Measurements from ENCODE around the gene SOX6. TPM values are rescaled to one million over a fixed set of nuclear protein-coding genes. Genes with fewer than 3 reads are reported as not detected.

SOX6 gene
- polyA plus RNA-seq, 3 donors = 19.5 to 22.4 (median 20.9) TPM

DNA sequence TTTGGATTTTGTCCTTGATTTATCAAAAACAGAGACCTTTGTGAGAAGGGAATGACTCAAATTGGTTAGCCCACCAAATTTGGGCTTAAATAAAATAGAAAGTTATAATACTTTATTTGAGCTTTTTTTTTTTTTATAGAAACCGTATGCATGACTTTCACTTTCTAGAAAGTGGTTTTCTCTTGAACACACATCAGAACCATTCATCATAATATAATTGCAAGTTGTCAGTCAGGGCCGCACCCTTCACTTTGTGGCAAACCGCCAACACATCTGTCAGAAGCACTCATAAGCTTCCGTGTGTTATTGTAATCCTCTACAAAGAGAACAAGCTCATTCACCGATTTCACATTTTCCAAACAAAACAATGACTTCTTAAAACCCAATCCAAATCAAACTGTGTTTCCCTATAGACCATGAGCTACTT is 76.1 kb downstream of the SOX6 start:
- DNase-seq (ENCODE audit: low read depth in 3 of 3, low spot score in 2 of 3) = no peak

DNA sequence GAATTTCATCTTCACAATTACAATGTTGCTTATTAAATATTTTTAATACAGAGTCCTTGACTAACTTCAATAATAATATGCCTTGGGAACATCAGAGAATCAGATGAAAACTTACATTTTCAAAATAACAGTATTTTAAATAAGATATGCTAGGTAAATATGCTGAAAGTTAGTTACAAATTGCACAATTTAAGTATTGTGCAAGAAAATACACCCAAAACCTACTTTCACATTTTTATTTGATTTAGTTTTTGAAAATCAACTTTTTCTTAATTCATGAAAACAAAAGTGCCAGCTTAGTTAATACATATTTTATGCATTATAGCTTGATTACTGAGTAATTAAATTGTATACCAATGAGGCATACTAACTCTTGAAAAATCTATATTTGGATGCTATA is 76.8 kb downstream of the SOX6 start:
- no peak for DNase-seq (ENCODE audit: low read depth in 3 of 3, low spot score in 2 of 3)

DNA sequence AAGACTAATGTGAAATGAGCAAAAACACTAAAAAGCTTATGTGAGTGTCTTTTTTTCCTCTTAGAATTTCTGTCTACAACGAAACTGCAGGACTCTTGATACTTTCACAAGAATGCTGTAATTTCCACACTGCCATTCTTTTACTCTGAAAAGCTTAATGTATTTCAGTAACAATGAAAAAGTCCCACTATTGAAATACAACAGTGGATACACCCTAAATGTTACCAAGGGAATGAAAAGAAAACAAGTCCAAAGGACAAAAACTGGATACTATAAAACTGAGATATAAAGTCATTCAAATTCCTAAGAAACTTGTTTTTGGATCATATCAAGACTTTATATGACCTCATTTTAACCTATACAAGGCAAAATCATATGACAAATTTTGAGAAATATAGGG is 77.4 kb downstream of the SOX6 start:
- DNase-seq (ENCODE audit: low read depth in 3 of 3, low spot score in 2 of 3) = no peak

DNA sequence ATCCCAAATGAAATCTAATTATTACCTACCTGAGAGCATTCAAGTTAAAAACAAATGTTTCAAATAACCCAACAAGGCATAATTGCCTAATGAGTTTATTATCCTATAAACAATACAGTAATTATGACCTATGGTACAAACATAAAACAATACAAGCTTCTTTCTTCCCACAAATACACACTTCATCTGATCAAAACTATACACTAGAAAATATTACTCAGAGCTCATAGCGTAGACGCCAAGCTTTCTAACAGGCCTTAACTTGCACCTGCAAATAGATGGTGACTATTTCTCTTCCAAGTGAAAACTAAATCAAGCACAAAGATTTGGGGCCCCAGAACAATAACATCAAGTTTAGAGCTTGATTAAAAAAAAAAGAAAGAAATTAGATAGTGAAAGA is 78.1 kb downstream of the SOX6 start:
- no peak for DNase-seq (ENCODE audit: low read depth in 3 of 3, low spot score in 2 of 3)

DNA sequence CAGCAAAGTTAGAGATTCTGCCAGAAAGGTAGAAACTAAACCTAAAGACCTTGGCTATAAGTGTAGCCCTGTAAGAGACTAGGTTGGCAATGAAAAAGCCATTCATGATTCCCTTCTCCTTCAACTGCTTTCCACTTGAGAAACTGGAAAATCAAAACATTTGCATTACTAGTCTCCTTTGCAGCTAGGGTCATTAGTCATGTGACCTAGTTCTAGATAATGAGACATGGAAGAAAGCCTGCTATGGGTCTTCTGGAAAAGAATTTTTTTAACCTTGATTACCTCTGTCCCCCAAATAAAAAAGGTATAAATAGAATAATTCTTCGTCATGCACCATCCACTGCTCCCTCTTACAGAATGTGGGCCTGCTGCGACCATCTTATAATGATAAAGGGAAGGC is 80.1 kb downstream of the SOX6 start:
- no peak for DNase-seq (ENCODE audit: low read depth in 3 of 3, low spot score in 2 of 3)

DNA sequence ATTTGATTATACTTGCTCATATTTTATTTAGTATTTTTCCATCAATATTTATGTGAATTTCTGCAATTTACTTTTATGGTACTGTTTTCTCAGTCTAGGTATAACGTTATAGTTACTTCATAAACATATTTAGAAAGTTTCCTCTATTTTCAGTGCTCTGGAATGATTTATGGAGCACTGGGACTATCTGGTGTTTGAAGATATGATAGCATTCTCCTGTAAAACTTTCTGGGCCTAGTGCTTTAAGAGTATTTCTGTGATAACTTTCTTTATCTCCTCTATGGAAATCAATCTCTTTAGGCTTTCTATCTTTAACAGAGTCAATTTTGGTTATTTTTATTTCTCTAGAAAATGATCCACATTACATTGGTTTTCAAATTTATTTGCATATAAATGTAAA is 85.1 kb downstream of the SOX6 start:
- DNase-seq (ENCODE audit: low read depth in 3 of 3, low spot score in 2 of 3) = no peak

DNA sequence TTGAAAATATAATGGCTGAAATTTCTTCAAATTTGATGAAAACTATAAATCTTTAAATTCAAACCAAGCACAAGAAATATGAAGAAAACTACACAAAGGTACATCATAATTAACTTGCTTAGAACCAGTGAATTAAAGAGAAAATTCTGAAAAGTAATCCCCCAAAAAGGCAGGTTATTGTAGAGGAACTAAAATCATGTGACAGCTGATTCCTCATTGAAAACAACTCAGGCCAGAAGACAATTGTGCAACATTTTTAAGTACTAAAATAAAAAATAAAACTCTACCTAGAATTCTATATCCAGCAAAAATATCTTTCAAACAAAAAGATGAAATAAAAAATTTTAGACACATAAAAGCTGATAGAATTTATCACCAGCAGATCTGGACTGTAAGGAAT is 90.3 kb downstream of the SOX6 start:
- DNase-seq (ENCODE audit: low read depth in 3 of 3, low spot score in 2 of 3) = no peak

DNA sequence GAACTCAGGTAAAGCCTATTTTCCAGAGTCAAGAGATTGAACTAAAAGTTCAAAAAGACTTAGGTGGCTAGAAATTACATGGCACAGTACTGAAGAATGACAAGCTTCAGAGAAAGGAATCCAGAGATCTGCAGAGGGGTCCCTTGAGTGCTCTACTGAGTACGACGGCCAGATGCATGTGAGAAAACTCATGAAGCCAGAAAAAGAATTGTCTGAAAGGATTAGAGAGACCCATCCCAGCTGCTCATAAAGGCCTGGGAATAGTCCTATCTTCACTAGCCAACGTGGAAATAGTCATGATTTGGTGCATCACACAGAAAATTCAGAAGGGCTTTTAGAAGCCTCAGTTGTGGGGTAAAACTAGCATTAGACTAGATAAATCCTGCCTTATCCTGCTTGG is 91.3 kb downstream of the SOX6 start:
- no peak for DNase-seq (ENCODE audit: low read depth in 3 of 3, low spot score in 2 of 3)

DNA sequence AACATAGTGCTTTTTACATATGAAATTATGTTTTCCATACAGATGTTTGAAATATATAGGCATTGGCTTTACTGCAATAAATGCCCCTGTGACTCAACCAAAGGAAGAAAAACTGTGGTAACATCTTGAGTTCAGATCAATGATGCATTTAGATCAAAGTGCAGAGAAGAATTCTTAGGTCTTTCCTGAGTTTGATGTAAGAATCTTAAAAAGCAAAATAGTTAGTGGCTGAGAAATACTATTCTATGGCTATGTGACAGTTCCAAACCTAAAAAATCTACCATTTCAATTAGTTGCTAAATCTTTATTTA is 93.7 kb downstream of the SOX6 start:
- DNase-seq (ENCODE audit: low read depth in 3 of 3, low spot score in 2 of 3) = no peak

DNA sequence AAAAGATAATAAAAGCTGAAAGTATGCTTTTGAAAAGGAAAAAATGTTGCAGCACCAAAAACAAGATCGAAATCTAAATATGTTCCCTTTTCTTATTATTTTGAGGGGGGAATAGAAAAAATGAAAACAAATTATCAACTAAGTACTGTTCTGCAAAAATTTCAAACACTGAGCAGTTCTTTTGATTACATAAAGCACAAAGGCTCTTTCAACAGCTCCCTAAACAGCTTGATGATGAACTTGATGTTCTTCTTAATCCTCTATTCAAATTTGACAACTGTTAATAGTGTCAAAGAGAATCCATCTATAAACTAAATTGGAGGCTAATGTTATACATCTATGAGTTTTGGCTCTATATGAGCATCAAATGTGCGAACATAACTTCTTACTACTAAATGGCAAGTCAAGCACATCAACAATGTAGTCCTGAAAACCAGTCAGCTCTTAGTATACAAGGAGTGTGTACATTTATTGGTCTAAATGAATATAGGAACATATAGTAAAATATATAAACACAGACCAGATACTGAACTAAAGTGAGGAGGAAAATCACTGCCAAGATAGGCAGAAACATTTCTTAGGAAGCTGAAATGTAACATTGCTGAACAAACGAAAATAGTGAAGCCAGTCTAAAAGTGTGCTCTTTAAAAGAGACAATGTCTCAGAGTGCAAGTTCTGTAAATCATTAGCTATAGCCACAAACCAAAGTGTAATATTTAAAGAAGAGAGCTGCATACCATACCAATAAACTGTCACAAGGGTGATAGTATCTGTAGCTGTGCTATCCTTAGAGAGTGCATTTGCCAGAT is 94.3 kb downstream of the SOX6 start:
- no peak for DNase-seq (ENCODE audit: low read depth in 3 of 3, low spot score in 2 of 3)

DNA sequence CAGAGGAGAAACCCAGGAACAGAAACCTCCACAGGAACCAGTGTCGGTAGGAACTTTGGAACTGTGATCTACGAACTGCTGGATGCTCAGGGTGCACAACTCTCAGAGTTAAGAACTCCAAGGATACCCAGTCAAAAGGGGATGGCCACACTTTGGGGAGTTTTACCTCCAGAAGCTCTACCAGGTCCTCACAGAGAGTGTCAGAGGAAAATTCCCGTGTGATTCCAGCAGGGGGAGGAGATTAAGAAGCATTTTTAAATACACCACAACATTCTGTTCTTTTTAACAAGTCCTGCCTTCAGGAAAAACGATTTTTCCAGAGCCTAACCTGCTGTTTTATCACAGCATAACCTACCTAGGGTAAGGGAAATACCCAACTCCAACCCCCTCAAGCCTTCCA is 104.0 kb downstream of the SOX6 start:
- no peak for DNase-seq (ENCODE audit: low read depth in 3 of 3, low spot score in 2 of 3)

DNA sequence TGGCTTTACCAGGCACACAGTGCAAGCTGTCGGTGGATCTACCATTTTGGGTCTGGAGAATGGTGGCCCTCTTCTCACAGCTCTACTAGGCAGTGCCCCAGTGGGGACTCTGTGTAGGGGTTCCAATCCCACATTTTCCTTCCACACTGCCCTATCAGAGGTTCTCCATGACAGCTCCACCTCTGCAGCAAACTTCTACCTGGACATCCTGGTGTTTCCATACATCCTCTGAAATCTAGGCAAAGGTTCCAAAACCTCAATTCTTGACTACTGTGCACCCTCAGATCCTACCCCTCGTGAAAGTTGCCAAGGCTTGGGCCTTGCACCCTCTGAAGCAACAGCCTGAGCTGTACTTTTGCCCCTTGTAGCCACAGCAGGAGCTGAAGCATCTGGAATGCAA is 108.1 kb downstream of the SOX6 start:
- no peak for DNase-seq (ENCODE audit: low read depth in 3 of 3, low spot score in 2 of 3)

DNA sequence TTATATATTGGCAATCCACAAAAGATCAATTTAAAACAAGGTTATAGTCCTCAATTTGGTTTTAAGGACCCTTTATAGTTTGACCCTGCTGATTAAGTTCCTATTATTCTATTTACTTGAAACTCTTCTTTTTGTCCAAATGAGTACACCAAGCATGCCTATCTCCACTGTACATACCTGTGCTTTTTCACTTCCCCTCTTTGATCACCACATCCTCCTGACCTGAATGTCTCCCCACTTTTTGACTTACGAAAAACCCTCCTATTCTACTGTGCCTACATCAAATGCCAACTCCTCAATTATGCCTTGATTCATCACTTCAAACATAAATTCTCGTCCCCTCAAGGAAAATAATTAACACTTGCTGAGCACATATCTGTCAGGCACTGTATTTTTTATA is 113.5 kb downstream of the SOX6 start:
- DNase-seq (ENCODE audit: low read depth in 3 of 3, low spot score in 2 of 3) = no peak

DNA sequence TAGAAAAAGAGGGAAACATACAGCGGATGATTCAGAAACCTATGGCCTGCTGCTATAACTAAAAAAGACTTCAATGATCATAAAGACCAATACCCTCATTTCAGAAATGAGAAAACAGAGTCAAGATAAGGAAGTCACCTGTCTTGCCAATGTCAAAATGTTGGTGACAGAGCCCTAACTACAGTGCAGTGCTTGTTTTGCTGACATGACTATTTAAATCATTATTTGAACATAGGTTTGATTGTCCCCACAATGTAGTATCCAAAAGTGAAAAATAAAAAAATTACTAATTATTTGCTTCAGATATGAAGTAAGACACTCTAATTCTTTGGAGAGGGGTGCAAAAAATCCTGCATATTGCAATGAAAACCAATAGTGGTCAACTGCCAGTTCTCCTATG is 115.7 kb downstream of the SOX6 start:
- DNase-seq (ENCODE audit: low read depth in 3 of 3, low spot score in 2 of 3) = no peak

DNA sequence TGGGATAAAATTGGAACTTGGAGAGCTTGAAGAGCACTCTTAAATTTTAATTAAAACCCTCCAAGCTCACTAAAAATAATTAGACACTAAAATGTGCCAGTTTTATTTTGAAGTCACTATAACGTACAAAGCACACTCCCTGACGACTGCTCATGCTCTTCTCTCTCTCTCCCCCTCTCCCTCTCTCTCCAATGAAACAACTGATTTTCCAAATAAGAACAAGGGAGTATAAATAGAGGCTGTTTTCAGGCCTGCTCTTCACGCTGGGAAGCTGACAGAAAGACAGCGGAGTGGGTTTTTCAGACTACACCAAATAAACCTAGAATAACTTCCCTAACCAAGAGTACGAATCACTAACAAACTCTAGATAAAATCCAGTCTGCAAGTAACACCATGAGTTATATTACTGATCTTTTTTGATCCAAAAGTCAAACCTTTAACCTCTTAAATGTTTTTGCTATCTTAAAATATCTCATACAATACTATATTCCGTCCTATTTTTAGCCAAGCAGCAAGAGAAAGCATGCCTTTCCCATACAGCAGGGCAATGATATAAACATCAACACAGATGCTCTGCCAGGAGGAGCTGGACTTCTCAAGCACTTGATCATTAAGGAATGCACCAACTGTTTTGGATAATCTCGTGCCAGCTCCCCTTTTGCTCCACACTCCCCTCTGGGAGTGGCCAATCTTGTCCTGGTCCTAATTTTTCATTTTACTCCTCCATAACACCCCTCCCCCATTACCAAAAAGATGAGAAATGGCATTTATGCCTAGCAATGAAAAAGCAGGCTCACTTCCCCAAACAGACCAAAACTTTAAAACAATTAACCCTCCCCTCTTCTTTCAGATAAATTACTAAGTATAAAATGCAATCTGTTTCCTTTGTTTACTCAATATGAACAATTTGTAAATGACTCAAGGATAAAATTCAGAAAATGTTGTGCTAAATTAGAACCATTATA is 116.9 kb downstream of the SOX6 start:
- no peak for DNase-seq (ENCODE audit: low read depth in 3 of 3, low spot score in 2 of 3)

DNA sequence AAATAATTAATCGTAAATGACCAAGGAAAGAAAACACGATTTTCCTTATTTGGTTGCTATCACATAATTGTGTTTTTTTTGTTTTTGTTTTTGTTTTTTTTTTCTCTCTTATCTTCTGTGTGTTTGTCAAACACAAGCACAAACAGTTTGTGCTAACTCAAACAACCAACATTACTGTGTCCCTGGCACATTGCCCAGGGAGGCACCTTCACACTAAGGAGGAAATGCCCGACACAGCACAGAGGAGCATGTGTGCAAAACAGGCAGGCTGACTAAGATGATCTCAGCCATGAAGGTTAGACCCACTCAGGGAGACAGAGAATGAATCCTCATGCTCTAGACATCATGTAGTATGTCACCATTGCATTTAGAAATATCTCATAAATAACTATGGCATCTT is 130.1 kb downstream of the SOX6 start:
- no peak for DNase-seq (ENCODE audit: low read depth in 3 of 3, low spot score in 2 of 3)

DNA sequence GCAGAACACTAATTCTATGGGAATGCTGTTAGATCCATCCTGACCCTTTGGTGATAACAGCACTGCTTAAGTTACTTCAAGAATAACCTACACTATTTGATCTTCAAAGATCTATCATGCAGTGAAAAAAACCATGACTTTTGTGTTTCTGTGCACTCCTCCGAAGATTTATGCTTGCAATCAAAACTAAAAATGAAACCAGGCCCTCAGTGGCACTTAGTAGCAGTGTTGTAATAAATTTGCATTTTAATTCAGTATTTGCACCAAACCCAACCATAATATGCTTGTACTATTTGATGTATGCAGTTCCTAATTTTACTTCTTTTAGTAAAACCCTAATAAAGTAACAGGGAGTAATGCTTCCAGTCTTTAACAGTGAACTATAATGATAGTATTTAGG is 130.7 kb downstream of the SOX6 start:
- no peak for DNase-seq (ENCODE audit: low read depth in 3 of 3, low spot score in 2 of 3)

DNA sequence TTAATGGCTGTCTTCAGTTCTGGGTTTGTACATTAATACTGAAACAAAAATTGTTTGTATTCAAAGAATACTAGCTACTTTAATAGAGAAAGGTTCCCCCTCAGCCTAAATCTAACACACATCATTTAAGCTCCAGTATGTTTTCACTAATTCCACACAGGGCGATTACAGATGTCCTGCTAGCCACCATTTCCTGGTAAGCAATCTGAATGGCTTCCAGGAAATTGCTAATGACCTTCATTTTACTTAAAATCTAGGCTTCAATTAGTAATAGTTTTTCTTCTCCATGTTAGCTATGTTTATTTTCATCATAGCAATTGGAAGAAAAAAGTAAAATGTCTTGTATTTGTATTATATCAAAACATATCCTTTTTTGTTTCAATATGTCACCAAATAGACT is 132.8 kb downstream of the SOX6 start:
- no peak for DNase-seq (ENCODE audit: low read depth in 3 of 3, low spot score in 2 of 3)

DNA sequence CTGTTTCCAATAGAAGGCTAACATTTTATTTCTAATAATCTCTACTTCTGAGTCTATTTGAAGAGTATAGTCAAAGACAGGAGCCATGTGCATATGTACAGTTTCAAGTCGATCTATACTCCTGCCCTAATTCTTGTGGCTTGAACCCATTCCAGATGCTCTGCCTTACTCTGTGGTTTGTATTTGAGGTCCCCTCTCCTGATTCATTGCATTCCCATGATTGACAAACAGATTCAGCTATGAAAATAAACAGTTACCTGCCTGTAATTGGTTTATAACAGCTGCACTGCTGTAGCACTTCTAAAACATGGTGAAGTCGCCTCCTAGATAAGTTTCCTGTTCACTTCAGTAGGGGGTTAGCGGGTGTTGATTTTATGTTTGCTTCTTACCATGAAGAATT is 138.7 kb downstream of the SOX6 start:
- DNase-seq (ENCODE audit: low read depth in 3 of 3, low spot score in 2 of 3) = no peak

DNA sequence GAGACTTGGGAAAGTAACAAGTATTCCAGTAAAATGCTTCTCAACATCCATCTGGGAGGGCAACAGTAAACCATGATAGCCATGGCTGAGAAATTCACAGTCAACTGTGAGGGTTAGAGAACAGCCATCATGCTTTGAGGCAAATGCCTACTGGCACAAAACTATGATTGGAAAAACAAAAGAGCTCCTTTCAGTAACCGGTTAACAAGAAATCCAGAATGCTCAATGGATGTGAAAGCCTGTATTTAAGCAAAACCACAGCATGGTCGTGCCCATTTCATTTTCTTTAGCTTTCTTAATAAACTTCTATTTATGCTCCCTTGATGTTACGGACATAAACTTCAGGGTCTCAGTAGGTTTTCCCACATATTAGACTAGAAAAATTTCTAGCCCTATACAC is 139.5 kb downstream of the SOX6 start:
- DNase-seq (ENCODE audit: low read depth in 3 of 3, low spot score in 2 of 3) = no peak

DNA sequence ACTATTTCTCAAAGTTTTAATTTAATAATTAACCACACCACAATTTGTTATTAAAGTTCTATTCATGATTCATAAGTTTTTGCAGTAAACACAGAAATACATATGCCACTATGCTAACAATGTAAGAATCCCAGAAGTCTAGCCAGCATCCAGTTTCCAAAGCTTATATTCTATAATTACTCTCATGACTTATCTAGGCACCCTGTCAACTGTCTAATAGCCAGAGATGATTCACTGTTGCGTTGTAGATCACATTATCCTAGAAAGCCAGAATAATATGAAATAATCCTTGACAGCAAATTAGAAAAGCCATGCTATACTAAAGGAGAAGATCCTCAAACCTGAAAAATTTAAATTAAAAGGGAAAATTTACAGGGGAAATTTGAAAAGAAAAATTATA is 141.0 kb downstream of the SOX6 start:
- no peak for DNase-seq (ENCODE audit: low read depth in 3 of 3, low spot score in 2 of 3)

DNA sequence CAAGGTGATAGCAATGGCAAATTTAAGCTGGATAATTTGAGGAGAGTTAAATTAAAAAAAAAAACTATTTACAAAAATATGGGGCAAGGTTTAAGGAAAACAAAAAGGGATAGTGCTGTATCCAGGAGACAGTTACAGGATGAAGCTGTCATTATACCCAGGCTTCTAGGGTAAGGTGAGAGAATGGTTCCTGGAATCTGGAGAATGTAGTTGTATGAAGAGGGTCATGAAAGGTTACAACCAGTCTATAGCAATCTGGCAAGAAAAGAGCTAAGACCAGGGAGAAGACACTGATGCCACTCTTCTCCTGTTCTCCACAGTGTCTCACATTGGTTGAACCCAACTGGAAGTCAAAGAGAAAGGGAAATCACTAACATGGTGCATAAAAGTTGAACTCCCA is 144.9 kb downstream of the SOX6 start:
- no peak for DNase-seq (ENCODE audit: low read depth in 3 of 3, low spot score in 2 of 3)
